OCI-LY3 (cell line): ENCODE data around the gene SCGB1D1.

Experiments
- CTCF ChIP-seq: fragments of 200-600, 300-600 bp; sonication (generic); IDR thresholded peaks from 2 replicates; pipeline ENCODE4 v1.5.1; 2014; ENCODE audit warnings: antibody characterized with exemption, low read length, low read depth
- EZH2phosphoT487 ChIP-seq: fragments of 200-600 bp; shearing (Covaris generic); IDR thresholded peaks from 2 replicates; pipeline ENCODE4 v1.6.1; 2018; ENCODE audit warnings: antibody characterized with exemption, mixed run types, low read depth

- no peak for TF ChIP-seq CTCF
- TF ChIP-seq EZH2phosphoT487 = no peak
These were observed 8.9 kb upstream of the SCGB1D1 start for GRCh38 chr11:62181097-62181496.
